Gastrocnemius medialis (tissue), 4 donors: ENCODE results near the gene GNB5.

Source experiments
- CTCF ChIP-seq, 5 experiments: fragments of 450-650 bp in 3 of 5; fragments of 200-600 bp in 2 of 5; sonication (generic) in 2 of 5; IDR thresholded peaks in 4 of 5; conservative IDR thresholded peaks in 1 of 5; 1 replicate in 4 of 5; 2 replicates in 1 of 5; pipeline ENCODE4 v1.5.1; 2016 to 2019; ENCODE audit warnings: antibody characterized with exemption in 5 of 5, mild to moderate bottlenecking in 3 of 5, moderate library complexity in 3 of 5
- POLR2A ChIP-seq, 2 donors: fragments of 450-650 bp; IDR thresholded peaks; one replicate each; pipeline ENCODE4 v1.6.1; 2017; ENCODE audit warnings: antibody characterized with exemption in 2 of 2, mild to moderate bottlenecking in 2 of 2, moderate library complexity in 2 of 2

- TF ChIP-seq CTCF (IDR thresholded peaks at IDR 0.05 in 4 of 5, conservative IDR thresholded peaks at IDR 0.05 in 1 of 5), result no peak
- no peak for TF ChIP-seq POLR2A (IDR thresholded peaks at IDR 0.05)
These were observed 81.4 kb downstream of the GNB5 start for GRCh38 chr15:52109559-52110451.
